Ovary (tissue), 9 donors: ENCODE results near the gene OSR1. TPM values are rescaled to one million over a fixed set of nuclear protein-coding genes. Genes with fewer than 3 reads are reported as not detected.

Source experiments
- DNase-seq, 5 donors: peaks; one replicate each; pipeline ENCODE4 v3.0.0-alpha.2; 2019 to 2020
- H3K27ac ChIP-seq, 2 donors: fragments of 200-600 bp; one replicate each; pipeline versions ENCODE4 v1.5.1 to v1.8.0; 2019 to 2022
- H3K27me3 ChIP-seq: fragments of 200-600 bp; one replicate; pipeline ENCODE4 v1.8.0; 2022
- H3K36me3 ChIP-seq: fragments of 200-600 bp; sonication (generic); one replicate; pipeline ENCODE4 v1.5.1; 2019
- H3K4me1 ChIP-seq: one replicate; pipeline ENCODE4 v1.8.1; 2013; ENCODE audit warnings: mild to moderate bottlenecking, moderate library complexity; ENCODE audit not compliant: insufficient read depth
- H3K4me3 ChIP-seq: fragments of 200-600 bp; sonication (generic); one replicate; pipeline ENCODE4 v1.5.1; 2017
- H3K9me3 ChIP-seq, 2 donors: fragments of 200-600 bp in 1 of 2; sonication (generic) in 1 of 2; one replicate each; pipeline versions ENCODE4 v1.5.1 to v1.8.1; 2013 to 2019; ENCODE audit warnings: mild to moderate bottlenecking in 1 of 2, moderate library complexity in 1 of 2
- EP300 ChIP-seq: sonication (generic); formaldehyde crosslinking; IDR thresholded peaks from one replicate; pipeline ENCODE4 v1.6.1; 2017; ENCODE audit warnings: antibody characterized with exemption
- POLR2A ChIP-seq: fragments of 450-650 bp; IDR thresholded peaks from one replicate; pipeline ENCODE4 v1.6.1; 2017; ENCODE audit warnings: antibody characterized with exemption, mild to moderate bottlenecking, moderate library complexity
- WGBS, 3 donors: extraction: QIAGEN DNeasy Blood & Tissue Kit in 1 of 3; methylation state at CpG; one replicate each; pipeline versions ENCODE4 v1.1.5 to v1.1.7; 2013 to 2017; 5-methylcytosine and 5-hydroxymethylcytosine counted together
- intact Hi-C, 4 donors: fragments of 100-400 bp; cut with DNase I; formaldehyde crosslinking; loops; one replicate each; pipeline versions ENCODE4 v1.11.0 to v1.15.1; 2022 to 2023
- polyA plus RNA-seq, 2 donors: library from polyadenylated mRNA; stranded (reverse); fragments of 200-250 nt in 1 of 2; fragments of 350-450 nt in 1 of 2; fragmentation: Illumina TruSeq in 1 of 2; extraction: RNeasy Lipid Tissue Mini Kit (QIAGEN cat#74804) in 1 of 2; gene quantifications; one replicate each; pipeline ENCODE4 v1.2.3, GENCODE V29; 2013 to 2014
- total RNA-seq, 7 donors: library from RNA; depleted of rRNA in 2 of 7; stranded (reverse); fragments of >200 nt in 2 of 7; fragmentation: NEBNext Ultra II Directional in 3 of 7; extraction: Animal tissue kit (Norgen Biotek cat#: 25700) in 3 of 7; gene quantifications; one replicate each; pipeline versions ENCODE4 v1.1.0 to v1.2.4, GENCODE V29; 2016 to 2023
- TF ChIP-seq, protein P1 (sequence below), 3 donors: fragments of 450-650 bp in 2 of 3; fragments of 200-600 bp in 1 of 3; IDR thresholded peaks; one replicate each; pipeline versions ENCODE4 v1.5.1 to v1.8.0; 2016 to 2022; ENCODE audit warnings: antibody characterized with exemption in 3 of 3, mild to moderate bottlenecking in 1 of 3
- donor health status: DM: no; HTN: no; CAD: no; lungs with moderate emphysema.
- donor health status: DM: no; HTN: no; CAD: no.
- donor health status: Bipolar disorder and iron deficiency.
- donor health status: DM: yes; HTN: yes; CAD: no.
- donor health status: DM: no; HTN: no; CAD: no.
- donor health status: DM: yes; HTN: yes; CAD: no.

The OSR1 gene
- total and polyA plus RNA-seq, 9 donors: 2.5 to 11.5 (median 5.5) TPM

DNA sequence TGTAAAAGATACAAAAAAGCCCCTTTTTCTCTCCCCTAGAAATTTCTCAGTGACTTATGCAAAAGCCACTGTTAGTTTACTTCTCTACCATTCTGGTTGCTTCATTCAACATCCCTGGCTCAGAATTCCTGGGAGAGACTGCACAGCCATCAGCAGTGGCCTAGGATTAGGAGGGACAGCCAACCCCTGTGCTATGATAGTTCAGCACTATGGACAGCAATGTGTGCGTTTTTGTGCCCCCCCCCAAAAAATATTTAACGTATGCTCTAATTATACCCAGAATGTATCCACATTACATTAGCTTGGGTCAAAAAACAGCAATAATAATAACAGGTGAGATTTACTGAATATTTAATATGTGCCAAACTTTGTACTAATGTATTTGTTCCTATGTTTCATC lies 29.0 kb downstream of the OSR1 start:
- Histone ChIP-seq H3K4me3 (no peak overlapping the region), H3K27me3 (no peaks in the 10 kb centered on the region), H3K36me3 (no peaks in the 10 kb centered on the region), H3K4me1 (no peaks in the 10 kb centered on the region), H3K27ac (no peak overlapping the region), H3K9me3 (no peaks in the 10 kb centered on the region)
- 15 to 26% (median 25%) methylated on average over 2 of the region's 2 CpGs for WGBS, 3 donors
- intact Hi-C loops: no loop called here
- no peak for DNase-seq
- TF ChIP-seq EP300 (no peak), POLR2A (no peak)
- TF ChIP-seq, protein P1, sequence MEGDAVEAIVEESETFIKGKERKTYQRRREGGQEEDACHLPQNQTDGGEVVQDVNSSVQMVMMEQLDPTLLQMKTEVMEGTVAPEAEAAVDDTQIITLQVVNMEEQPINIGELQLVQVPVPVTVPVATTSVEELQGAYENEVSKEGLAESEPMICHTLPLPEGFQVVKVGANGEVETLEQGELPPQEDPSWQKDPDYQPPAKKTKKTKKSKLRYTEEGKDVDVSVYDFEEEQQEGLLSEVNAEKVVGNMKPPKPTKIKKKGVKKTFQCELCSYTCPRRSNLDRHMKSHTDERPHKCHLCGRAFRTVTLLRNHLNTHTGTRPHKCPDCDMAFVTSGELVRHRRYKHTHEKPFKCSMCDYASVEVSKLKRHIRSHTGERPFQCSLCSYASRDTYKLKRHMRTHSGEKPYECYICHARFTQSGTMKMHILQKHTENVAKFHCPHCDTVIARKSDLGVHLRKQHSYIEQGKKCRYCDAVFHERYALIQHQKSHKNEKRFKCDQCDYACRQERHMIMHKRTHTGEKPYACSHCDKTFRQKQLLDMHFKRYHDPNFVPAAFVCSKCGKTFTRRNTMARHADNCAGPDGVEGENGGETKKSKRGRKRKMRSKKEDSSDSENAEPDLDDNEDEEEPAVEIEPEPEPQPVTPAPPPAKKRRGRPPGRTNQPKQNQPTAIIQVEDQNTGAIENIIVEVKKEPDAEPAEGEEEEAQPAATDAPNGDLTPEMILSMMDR (IDR thresholded peaks at IDR 0.05): no peak

DNA sequence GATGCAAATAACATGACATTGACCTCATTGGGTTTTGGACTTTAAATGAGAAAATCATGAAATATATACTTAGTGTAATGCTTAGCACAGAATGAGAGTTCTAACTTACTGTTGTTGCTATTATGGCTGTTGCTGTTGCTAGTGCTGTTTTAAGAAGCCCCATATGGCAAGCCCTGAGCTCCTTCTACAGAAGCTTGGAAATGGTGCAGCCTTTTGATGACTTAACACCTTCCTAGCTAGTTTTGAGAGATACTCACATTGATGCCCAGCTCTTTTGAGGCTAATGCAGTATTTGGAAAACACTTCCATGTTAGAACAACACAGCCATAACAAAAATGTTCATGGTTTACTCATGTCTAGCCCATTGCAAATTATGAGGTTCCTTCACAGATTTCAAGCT lies 30.9 kb downstream of the OSR1 start:
- DNase-seq: no peak
- no peak for TF ChIP-seq POLR2A
- TF ChIP-seq, protein P1 (IDR thresholded peaks at IDR 0.05): no peak
- TF ChIP-seq EP300: no peak
- no peak overlapping the region for H3K4me3 ChIP-seq
- H3K4me1 ChIP-seq: no peaks in the 10 kb centered on the region
- no peaks in the 10 kb centered on the region for H3K9me3 ChIP-seq
- H3K27ac ChIP-seq: no peak overlapping the region
- no peaks in the 10 kb centered on the region for H3K36me3 ChIP-seq
- no peaks in the 10 kb centered on the region for H3K27me3 ChIP-seq
- intact Hi-C loops: no loop called here

DNA sequence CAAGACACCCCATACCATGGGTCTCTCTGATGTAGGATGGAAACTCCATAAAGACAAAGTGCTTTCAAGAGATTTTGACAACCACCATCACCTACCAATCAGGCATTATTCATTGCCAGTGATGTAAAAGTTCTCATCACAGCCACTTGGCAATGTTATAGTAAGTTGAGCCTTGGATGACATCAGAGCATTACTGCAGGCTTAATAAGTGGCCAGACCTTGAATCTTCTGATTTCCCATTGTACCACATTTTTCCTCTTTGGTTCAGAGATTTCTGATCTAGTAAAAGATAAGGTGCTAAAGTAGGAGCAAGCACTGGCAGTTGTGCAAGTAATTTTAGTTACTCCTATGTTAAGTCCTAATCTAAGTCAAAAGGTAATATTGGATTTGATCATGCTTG lies 36.5 kb downstream of the OSR1 start:
- H3K4me1 ChIP-seq: no peaks in the 10 kb centered on the region
- TF ChIP-seq, protein P1 (IDR thresholded peaks at IDR 0.05): no peak
- no peak for TF ChIP-seq POLR2A
- no peak for TF ChIP-seq EP300
- H3K27me3 ChIP-seq: no peaks in the 10 kb centered on the region
- no peaks in the 10 kb centered on the region for H3K9me3 ChIP-seq
- H3K4me3 ChIP-seq: no peak overlapping the region
- H3K27ac ChIP-seq: no peak overlapping the region
- intact Hi-C loops: no loop called here
- no peak for DNase-seq
- no peaks in the 10 kb centered on the region for H3K36me3 ChIP-seq

DNA sequence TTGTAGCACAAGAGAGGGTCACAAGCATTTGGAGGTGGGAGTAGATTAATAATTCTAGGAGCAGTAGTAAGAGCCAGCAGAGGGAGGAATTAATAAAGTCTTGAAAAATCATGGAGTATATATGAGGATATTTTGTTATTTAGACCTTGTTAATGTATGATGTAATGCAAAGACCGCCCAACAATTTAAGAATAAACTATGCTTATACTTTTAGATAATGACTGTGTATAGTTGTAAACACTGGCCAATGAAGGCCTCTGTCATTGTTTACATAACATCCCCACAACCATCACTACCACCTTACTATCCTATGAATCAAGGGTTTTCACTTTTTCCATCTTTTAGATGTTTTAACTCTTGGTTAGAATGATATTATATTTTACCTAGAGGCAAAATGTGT lies 37.6 kb downstream of the OSR1 start:
- DNase-seq: no peak
- Histone ChIP-seq H3K4me1 (no peaks in the 10 kb centered on the region), H3K9me3 (no peaks in the 10 kb centered on the region), H3K27ac (no peak overlapping the region), H3K4me3 (no peak overlapping the region), H3K36me3 (no peaks in the 10 kb centered on the region), H3K27me3 (no peaks in the 10 kb centered on the region)
- no peak for TF ChIP-seq POLR2A
- WGBS, 3 donors: 94 to 98% (median 98%) methylated on average over 1 of the region's 1 CpG
- intact Hi-C loops: no loop called here

DNA sequence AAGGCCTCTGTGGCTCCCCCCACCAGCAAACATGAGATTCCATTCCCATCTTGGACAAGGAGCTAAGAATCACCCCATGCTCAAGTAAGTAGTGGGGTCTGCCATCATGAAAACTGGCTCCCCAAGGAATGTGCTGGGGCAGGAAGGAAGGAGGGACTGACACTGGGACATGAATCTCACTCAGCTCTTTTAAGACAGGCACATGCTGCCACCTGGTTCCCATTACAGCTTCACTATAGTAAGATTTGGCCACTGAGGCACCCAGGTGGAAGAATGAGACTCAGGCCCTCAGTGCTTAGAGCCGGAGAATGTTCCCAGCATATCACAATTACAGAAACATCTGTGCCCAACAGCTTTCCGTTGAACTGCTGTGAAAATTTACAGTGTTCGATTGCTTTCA lies 38.7 kb downstream of the OSR1 start:
- H3K27ac ChIP-seq: no peak overlapping the region
- H3K9me3 ChIP-seq: no peaks in the 10 kb centered on the region
- H3K36me3 ChIP-seq: no peaks in the 10 kb centered on the region
- H3K27me3 ChIP-seq: no peaks in the 10 kb centered on the region
- TF ChIP-seq EP300 (no peak), POLR2A (no peak)
- TF ChIP-seq, protein P1 (IDR thresholded peaks at IDR 0.05): no peak
- no peaks in the 10 kb centered on the region for H3K4me1 ChIP-seq
- 44 to 69% (median 61%) methylated on average over 3 of the region's 3 CpGs for WGBS, 3 donors
- intact Hi-C loops: no loop called here
- DNase-seq: no peak
- no peak overlapping the region for H3K4me3 ChIP-seq
